Type B pancreatic cell (in vitro differentiated cells): ENCODE data around the gene LINC00237. TPM values are rescaled to one million over a fixed set of nuclear protein-coding genes. Genes with fewer than 3 reads are reported as not detected.

Experiments
- DNase-seq: peaks from one replicate; pipeline ENCODE4 v3.0.0; 2021; ENCODE audit warnings: mixed read lengths; ENCODE audit not compliant: unreplicated experiment; ENCODE audit errors: extremely low spot score
- H3K27ac Mint-ChIP-seq: 2 replicates; pipeline ENCODE4 v1.8.0; 2021; ENCODE audit warnings: mild to moderate bottlenecking, mixed read lengths
- H3K27me3 Mint-ChIP-seq: 2 replicates; pipeline ENCODE4 v1.8.0; 2021; ENCODE audit warnings: mixed read lengths
- H3K36me3 Mint-ChIP-seq: 2 replicates; pipeline ENCODE4 v1.8.0; 2021; ENCODE audit warnings: mixed read lengths
- H3K4me1 Mint-ChIP-seq: one replicate; pipeline ENCODE4 v1.8.0; 2021; ENCODE audit warnings: mixed read lengths; ENCODE audit not compliant: unreplicated experiment
- H3K4me3 Mint-ChIP-seq: 2 replicates; pipeline ENCODE4 v1.8.0; 2021; ENCODE audit warnings: mild to moderate bottlenecking, mixed read lengths
- H3K9me3 Mint-ChIP-seq: 2 replicates; pipeline ENCODE4 v1.8.0; 2021; ENCODE audit warnings: mixed read lengths
- total RNA-seq: library from RNA; stranded (reverse); gene quantifications from 2 replicates; pipeline ENCODE4 v1.2.1, GENCODE V29; 2021; ENCODE audit warnings: low replicate concordance
- TF ChIP-seq, protein P1 (sequence below): fragments of 200-600 bp; sonication (generic); conservative IDR thresholded peaks from 2 replicates; pipeline ENCODE4 v1.5.0; 2021; ENCODE audit warnings: antibody characterized with exemption, mild to moderate bottlenecking

Gene LINC00237
- total RNA-seq, 1 donor from 2014 or later: not detected

DNA sequence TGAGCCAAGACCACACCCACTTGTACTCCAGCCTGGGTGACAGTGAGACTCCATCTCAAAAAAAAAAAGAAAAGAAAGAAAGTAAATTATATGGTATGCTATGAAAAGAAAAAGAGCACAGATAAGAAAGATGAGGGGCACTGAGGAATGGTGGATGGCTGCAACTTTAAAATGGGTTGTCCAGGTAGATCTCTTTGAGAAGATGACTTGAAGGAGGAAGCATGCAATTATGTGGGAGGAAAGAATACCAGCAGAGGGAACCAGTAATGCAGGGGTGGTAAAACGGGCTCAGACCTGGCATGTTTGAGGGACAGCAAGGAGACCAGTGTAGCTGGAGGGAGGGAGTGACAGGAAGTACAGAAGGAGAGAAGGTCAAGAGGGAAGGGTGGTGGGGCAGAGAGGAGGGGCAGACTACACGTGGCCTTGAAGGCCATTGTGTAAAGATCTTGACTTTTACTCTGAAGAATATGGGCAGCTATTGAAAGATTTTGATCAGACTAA is 22.3 kb downstream of the LINC00237 start:
- no peaks in the 10 kb centered on the region for H3K4me1 Mint-ChIP-seq
- H3K9me3 Mint-ChIP-seq: no peaks in the 10 kb centered on the region
- TF ChIP-seq, protein P1, sequence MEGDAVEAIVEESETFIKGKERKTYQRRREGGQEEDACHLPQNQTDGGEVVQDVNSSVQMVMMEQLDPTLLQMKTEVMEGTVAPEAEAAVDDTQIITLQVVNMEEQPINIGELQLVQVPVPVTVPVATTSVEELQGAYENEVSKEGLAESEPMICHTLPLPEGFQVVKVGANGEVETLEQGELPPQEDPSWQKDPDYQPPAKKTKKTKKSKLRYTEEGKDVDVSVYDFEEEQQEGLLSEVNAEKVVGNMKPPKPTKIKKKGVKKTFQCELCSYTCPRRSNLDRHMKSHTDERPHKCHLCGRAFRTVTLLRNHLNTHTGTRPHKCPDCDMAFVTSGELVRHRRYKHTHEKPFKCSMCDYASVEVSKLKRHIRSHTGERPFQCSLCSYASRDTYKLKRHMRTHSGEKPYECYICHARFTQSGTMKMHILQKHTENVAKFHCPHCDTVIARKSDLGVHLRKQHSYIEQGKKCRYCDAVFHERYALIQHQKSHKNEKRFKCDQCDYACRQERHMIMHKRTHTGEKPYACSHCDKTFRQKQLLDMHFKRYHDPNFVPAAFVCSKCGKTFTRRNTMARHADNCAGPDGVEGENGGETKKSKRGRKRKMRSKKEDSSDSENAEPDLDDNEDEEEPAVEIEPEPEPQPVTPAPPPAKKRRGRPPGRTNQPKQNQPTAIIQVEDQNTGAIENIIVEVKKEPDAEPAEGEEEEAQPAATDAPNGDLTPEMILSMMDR: no peak
- H3K27me3 Mint-ChIP-seq: peaks cover 49% of the 10 kb centered on the region
- no peak overlapping the region for H3K4me3 Mint-ChIP-seq
- no peak overlapping the region for H3K27ac Mint-ChIP-seq
- no peak for DNase-seq
- no peaks in the 10 kb centered on the region for H3K36me3 Mint-ChIP-seq

DNA sequence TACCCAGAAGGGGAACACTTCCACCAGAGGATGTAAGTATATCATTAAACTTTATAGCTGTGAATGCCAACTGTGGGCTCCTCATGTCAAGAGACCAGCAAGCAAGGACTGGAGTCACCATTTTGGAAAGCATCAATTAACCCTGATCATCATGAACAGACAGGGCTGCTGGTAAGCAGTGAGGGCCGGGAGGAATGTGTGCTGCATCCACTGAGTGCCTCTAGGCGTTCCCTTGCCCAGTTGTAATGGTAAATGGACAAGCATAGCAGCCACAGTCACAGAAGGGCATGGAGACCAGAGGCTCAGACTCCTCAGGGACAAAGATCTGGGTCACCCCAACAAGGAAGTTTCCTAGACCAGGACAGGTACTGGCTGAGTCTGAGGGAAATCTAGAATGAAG is 23.6 kb downstream of the LINC00237 start:
- Mint-ChIP-seq H3K27ac (no peak overlapping the region), H3K4me3 (no peak overlapping the region), H3K4me1 (no peaks in the 10 kb centered on the region), H3K9me3 (no peaks in the 10 kb centered on the region), H3K36me3 (no peaks in the 10 kb centered on the region), H3K27me3 (peaks cover 45% of the 10 kb centered on the region)
- no peak for DNase-seq
- TF ChIP-seq, protein P1: no peak

DNA sequence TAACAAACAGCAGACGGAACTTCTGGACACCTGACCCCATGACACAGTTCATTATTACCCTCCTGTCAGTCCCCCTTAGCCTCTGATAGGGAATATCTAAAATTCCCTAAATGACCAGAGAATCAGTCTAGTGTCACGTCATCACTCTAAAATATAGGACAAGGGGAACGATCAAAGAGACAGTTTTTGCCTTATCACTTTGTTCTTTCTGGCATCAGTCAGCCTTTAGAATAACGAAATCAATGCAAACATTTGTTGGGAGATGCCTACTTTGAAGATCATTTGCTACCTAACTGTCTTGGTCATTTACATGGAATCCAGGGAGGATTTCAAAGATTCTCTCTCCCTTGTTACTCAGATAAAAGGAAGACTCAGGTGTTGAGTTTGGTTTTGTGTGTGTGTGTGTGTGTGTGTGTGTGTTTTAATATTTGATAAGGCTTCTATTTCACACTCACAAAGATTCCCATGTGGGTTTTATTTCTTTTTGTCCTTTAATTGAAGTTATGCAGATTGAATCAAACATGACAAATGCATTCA is 28.3 kb downstream of the LINC00237 start:
- Mint-ChIP-seq H3K27me3 (peaks cover 33% of the 10 kb centered on the region), H3K27ac (no peak overlapping the region), H3K4me3 (no peak overlapping the region), H3K4me1 (no peaks in the 10 kb centered on the region), H3K9me3 (no peaks in the 10 kb centered on the region), H3K36me3 (no peaks in the 10 kb centered on the region)
- TF ChIP-seq, protein P1: no peak
- no peak for DNase-seq

DNA sequence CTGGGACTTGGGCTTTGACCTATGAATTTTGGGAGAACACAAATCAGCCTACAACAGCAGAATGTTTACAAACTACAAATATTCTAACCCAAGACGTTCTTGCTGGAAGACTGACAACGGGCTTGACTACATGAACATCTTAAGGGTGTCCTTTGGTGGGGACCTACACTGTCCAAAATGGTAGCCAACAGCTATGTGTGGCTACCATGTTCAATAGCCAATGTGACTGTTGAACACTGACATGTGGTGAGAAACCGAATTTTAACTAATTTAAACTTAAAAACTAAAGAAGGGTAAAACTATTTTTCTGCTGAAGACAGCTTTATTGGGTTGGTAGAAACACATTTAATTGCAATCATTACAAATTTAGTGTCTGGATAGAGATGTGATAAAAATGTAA is 30.1 kb downstream of the LINC00237 start:
- TF ChIP-seq, protein P1: no peak

DNA sequence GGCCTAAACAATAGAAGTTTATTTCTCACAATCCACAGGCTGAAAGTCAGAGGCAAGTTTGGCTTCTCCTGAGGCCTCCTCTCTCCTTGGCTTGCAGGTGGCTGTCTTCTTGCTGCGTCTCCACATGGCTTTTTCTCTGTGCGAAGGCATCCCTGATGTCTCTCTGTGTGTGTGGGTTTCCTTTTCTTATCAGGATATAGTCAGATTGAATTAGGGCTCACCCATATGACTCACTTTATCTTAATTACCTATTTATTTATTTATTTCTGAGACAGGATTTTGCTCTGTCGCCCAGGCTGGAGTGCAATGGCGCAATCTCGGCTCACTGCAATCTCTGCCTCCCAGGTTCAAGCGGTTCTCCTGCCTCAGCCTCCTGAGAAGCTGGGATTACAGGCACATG is 30.7 kb downstream of the LINC00237 start:
- no peaks in the 10 kb centered on the region for H3K9me3 Mint-ChIP-seq
- H3K36me3 Mint-ChIP-seq: no peaks in the 10 kb centered on the region
- TF ChIP-seq, protein P1: no peak
- H3K27ac Mint-ChIP-seq: no peak overlapping the region
- H3K4me1 Mint-ChIP-seq: no peaks in the 10 kb centered on the region
- no peak overlapping the region for H3K4me3 Mint-ChIP-seq
- H3K27me3 Mint-ChIP-seq: peaks cover 20% of the 10 kb centered on the region
- no peak for DNase-seq

More for the DNA sequence above, 30.1 kb downstream of the LINC00237 start:
- Mint-ChIP-seq H3K4me3 (no peak overlapping the region), H3K4me1 (no peaks in the 10 kb centered on the region), H3K9me3 (no peaks in the 10 kb centered on the region), H3K36me3 (no peaks in the 10 kb centered on the region), H3K27me3 (peaks cover 21% of the 10 kb centered on the region), H3K27ac (no peak overlapping the region)
- no peak for DNase-seq
